ENCODE results near the gene PLAGL2.
"Not testable (repeated sequence)": the region's sequence is repeated elsewhere in the genome, so short reads cannot be mapped to it uniquely, and the experiment has no call there.

PLAGL2 gene, protein sequence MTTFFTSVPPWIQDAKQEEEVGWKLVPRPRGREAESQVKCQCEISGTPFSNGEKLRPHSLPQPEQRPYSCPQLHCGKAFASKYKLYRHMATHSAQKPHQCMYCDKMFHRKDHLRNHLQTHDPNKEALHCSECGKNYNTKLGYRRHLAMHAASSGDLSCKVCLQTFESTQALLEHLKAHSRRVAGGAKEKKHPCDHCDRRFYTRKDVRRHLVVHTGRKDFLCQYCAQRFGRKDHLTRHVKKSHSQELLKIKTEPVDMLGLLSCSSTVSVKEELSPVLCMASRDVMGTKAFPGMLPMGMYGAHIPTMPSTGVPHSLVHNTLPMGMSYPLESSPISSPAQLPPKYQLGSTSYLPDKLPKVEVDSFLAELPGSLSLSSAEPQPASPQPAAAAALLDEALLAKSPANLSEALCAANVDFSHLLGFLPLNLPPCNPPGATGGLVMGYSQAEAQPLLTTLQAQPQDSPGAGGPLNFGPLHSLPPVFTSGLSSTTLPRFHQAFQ

DNA sequence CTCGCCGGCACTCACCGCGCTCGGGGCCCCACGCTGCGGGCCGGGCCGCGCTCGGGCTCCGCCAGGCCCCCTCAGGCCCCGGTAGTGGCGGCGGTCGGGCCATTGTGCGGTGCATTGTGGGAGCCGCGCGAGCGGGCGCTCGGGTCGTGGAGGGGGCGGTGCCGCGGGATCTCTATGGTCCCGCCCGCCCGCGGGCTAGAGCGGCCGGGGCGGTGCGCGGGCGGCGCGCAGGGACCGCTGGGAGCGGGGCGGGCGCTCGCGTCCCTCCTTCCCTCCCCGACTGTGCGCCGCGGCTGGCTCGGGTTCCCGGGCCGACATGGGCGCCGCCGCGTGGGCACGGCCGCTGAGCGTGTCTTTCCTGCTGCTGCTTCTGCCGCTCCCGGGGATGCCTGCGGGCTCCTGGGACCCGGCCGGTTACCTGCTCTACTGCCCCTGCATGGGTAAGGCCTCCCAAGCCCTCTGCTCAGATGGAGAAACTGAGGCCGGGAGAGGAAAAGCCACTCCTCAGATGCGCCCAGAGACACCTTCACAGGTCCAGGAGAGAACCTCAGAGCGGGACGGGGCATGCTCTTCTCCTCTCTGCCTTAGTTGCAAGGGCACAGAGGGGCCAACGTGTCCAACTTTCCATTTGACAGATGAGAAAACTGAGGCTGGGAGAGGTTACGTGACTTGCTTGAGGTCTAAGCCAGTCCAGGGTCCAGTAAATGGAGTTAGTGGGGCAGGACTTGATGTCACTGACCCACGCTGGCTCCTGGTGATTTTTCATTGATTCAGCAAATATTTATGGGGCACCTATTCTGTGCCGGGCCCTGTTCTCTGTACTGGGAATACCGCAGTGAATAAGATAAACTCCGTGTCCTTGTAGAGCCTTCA, at the start of gene PLAGL2, which contains the start of gene POFUT1:
Gene PLAGL2, minus strand, starts transcription at position 118 of the 873 bp plus-strand sequence. CDS start 5,565 bp downstream, outside the sequence.
Gene POFUT1, plus strand, starts transcription at position 255 of the 873 bp plus-strand sequence. Its CDS starts 62 bp downstream, at position 317.
- peak; percentile 86 to 88 for DNase-seq

DNA sequence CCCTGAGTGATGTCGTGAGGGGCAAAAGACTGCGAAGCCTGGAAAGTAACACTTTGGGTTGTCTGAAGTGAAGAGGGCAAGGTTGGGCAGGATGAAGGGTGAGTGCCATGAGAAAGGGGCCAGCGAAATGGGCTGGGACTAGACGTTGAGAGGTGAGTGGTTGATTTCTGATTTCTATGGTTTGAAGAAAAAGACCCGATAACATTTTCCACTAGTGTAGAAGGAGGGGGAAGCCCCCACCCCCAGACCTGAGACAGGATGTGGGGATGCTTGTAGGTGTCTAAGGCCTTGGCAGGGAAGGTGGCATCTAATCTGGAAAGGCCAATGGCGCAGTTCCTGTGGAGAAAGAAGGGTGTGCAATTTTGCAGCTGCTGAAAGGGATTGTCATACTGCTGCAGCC, 44.6 kb upstream of the PLAGL2 start:
- DNase-seq = peak; percentile 68 to 75

DNA sequence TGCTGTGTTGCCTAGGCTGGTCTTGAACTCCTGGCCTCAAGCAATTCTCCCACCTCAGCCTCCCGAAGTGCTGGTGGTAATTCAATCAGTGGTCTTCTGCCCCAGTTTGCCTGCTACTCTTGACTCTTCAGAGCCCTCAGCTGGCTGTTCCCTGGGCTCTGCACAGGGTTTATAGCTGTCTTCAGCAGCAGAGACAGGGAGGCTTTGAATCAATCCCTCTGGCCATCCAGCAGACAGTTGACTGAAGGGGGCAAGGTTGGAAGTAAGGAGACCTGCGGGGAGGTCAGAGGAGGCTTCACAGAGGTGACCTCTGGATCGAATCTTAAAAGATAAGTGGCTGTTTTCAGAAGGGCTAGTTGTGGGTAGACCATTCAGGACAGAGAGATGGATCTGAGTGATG, 43.9 kb upstream of the PLAGL2 start:
- no peak for DNase-seq

- peak; percentile 24 to 38 for DNase-seq
These were observed 41.6 kb upstream of the PLAGL2 start for GRCh38 chr20:32249030-32249738.

DNA sequence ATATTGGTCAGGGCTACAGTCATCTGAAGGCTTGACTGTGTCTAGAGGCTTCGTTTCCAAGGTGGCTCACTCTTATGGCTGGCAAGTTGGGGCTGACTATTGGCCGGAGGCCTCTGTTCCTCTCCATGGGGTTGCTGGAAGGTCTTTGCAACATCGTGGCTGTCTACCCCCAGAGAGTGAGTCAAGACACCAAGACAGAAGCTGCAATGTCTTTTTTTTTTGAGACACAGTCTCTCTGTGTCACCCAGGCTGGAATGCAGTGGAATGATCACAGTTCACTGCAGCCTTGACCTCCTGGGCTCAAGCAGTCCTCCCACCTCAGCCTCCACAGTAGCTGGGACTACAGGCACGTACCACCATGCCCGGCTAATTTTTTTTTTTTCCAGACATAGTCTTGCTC, 40.5 kb upstream of the PLAGL2 start:
- DNase-seq = no peak

DNA sequence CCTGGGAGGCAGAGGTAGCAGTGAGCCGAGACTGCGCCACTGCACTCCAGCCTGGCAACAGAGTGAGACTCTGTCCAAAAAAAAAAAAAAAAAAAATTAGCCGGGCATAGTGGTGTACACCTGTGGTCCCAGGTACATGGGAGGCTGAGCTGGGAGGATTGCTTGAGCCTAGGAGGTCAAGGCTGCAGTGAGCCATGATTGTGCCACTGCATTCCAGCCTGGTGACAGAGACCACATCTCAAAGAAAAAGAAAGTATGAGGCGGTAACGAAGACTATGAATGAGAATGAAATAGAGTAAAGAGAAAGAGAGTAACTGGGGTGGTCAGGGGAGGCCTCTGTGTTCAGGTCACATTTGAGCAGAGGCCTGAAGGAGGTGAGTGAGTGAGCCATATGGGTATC, 38.7 kb upstream of the PLAGL2 start:
- DNase-seq = not testable (repeated sequence)

GRCh38 chr20:32244959-32245358, 37.4 kb upstream of the PLAGL2 start:
- no peak for DNase-seq

DNA sequence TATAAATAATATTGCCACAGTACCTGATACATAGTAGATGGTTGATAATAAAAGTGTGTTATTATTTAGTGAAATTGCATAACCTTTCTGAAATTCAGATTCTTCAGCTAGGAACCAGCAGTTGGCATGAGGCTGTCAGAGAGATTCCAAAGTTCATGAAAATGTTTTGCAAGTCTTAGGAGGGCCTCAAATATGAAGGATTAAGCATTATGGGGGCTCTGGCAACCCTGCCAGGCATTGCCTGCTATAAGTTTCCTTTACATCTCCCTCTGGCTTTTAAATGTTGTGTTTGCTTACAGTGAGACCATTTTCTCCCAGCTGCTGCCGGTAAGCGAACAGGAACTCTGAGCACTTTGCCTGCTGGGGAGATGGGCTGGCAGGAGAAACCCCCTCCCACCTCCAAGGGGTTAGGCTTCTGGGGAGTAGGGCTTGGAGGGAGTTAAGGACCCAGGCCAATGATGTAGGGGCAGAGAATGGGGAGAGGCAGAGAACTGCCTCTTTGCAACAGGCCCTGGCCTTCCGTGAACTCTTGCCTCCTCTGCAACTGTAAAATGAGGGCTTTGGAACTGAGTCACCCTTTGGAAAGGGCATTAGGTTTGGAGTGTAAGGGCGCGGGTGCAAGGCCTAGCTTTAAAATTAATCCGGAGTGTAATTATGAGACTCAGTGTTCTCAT, 36.7 kb upstream of the PLAGL2 start:
- no peak for DNase-seq

GRCh38 chr20:32241807-32242206, 34.3 kb upstream of the PLAGL2 start:
- no peak for DNase-seq

DNA sequence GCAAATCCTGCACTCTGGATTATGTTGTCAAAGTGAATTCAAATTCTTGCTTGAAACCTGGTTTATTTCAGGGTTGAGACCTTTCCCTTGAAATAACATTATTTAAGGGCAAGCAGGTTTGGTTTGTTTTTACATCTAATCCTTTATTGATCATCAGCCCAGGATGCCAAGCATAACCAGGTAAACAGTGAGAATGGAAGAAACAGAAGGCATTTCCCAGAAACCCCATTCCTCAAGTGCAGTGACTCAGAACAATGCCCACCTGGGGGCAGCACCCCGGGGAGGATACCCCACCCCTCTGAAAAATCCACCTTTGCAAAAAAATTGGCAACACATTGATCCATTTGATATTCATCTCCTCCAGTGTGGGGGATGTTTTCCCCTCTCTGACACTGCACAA, 32.7 kb upstream of the PLAGL2 start:
- no peak for DNase-seq

- no peak for DNase-seq
These were observed 31.2 kb upstream of the PLAGL2 start for GRCh38 chr20:32238483-32239425.

GRCh38 chr20:32237419-32237818, 29.9 kb upstream of the PLAGL2 start:
- no peak for DNase-seq

DNA sequence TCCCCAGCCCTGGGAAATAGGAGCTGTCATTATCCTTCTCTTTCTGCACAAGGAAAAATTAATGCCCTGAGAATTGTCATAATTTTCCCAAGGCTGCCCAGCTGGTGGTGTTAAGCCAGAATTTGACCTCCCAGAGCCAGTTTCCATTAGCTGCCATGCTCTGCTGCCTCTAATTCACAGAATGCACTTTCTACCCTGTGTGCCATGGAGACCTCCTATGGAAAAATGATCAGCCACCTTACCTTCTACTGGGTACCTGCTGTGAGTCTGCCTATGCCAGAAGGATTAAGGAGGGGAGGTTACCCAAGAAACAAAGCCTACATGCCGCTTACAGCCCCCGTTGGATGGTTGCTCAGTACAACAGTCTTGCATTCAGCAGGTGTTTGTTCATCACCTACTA, 29.3 kb upstream of the PLAGL2 start:
- DNase-seq = no peak

DNA sequence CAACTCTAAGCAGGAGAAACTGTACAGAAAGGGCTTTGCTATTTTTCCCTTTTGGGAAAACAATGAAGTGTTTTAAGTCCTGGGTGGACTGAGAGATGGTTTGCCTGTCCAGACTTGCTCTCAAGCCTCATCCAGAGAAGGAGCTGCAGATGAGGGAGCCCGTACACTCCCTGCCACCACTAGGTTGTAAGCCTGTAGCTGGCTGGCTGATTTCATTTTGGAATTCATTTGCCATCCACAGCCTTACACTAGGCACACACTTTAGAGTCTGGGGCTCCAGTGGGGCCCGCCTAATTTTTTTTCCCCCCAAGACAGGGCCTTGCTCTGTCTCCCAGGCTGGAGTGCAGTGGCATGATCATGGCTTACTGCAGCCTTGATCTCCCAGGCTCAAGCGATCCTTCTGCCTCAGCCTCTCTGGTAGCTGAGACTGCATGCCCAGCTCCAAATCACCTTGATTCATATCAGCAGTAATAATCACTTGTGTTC, 28.5 kb upstream of the PLAGL2 start:
- DNase-seq = no peak

GRCh38 chr20:32235331-32236047, 27.9 kb upstream of the PLAGL2 start:
- no peak for DNase-seq

DNA sequence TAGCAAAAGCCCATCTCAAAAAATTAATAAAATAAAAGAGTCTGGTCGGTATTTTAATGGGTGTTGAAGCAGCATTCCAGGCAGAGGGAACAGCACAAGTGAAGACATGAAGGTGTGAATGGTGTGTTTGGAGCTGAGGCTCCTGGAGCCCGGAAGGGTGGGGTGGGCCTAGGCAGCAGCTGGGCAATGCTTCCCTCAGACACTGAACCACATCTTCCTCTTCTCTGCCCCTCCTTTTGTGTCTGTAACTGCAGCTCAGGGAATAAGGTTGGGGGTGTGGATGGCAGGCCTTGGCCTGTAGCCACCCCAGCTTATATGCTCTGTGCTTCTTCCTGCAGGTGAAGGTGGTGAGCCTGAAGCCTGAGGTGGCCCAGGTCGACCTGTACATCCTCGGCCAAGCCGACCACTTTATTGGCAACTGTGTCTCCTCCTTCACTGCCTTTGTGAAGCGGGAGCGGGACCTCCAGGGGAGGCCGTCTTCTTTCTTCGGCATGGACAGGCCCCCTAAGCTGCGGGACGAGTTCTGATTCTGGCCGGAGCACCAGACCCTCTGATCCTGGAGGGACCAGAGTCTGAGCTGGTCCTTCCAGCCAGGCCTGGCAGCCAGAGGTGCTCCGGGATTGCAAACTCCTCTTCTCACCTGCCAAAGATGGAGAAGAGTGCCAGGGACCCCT, 26.7 kb upstream of the PLAGL2 start:
- DNase-seq = no peak

GRCh38 chr20:32233286-32233685, 25.7 kb upstream of the PLAGL2 start:
- no peak for DNase-seq

GRCh38 chr20:32232326-32232886, 24.9 kb upstream of the PLAGL2 start:
- no peak for DNase-seq

- peak; percentile 26 for DNase-seq
These were observed 24.3 kb upstream of the PLAGL2 start for GRCh38 chr20:32231847-32232246.
